Calu3 (cell line): ENCODE results near the gene METTL21C. TPM values are rescaled to one million over a fixed set of nuclear protein-coding genes. Genes with fewer than 3 reads are reported as not detected.

Experiments
- BruUV-seq: library from RNA; stranded (reverse); fragments of 400-500 nt; replicated peaks from 2 replicates; lab custom pipeline; 2021; lab: Mats Ljungman, UMichigan
- CTCF ChIA-PET: fragments of 300-600 bp; sonication (Branson Sonifier 250); formaldehyde crosslinking; loops from one replicate; lab custom pipeline; 2022; ENCODE audit warnings: antibody characterized with exemption; lab: Charles Lee
- DNase-seq: peaks from one replicate; pipeline ENCODE4 v3.0.0; 2022
- H3K27ac Mint-ChIP-seq: one replicate; pipeline ENCODE4 v1.8.0; 2022; ENCODE audit warnings: mixed read lengths; ENCODE audit not compliant: unreplicated experiment
- H3K27me3 Mint-ChIP-seq: one replicate; pipeline ENCODE4 v1.8.0; 2022; ENCODE audit warnings: mixed read lengths; ENCODE audit not compliant: unreplicated experiment
- H3K36me3 Mint-ChIP-seq: one replicate; pipeline ENCODE4 v1.8.0; 2022; ENCODE audit warnings: mild to moderate bottlenecking, moderate library complexity, mixed read lengths; ENCODE audit not compliant: insufficient read depth, unreplicated experiment
- H3K4me1 Mint-ChIP-seq: one replicate; pipeline ENCODE4 v1.8.0; 2022; ENCODE audit warnings: mild to moderate bottlenecking, low read depth, mixed read lengths; ENCODE audit not compliant: unreplicated experiment
- H3K4me3 Mint-ChIP-seq: one replicate; pipeline ENCODE4 v1.8.0; 2022; ENCODE audit warnings: mild to moderate bottlenecking, low read depth, moderate library complexity, mixed read lengths; ENCODE audit not compliant: unreplicated experiment
- H3K9me3 Mint-ChIP-seq: one replicate; pipeline ENCODE4 v1.8.0; 2022; ENCODE audit warnings: low read depth, mixed read lengths; ENCODE audit not compliant: unreplicated experiment
- intact Hi-C: fragments of 100-400 bp; cut with micrococcal nuclease; formaldehyde crosslinking; loops from one replicate; pipeline ENCODE4 v1.10.0; 2022; ENCODE audit not compliant: unreplicated experiment
- total RNA-seq: library from RNA; stranded (reverse); gene quantifications from 2 replicates; pipeline ENCODE4 v1.2.3, GENCODE V29; 2022
- TF ChIP-seq, protein P1 (sequence below): fragments of 200-600 bp; IDR thresholded peaks from one replicate; pipeline ENCODE4 v1.8.0; 2022; ENCODE audit warnings: antibody characterized with exemption; ENCODE audit not compliant: unreplicated experiment

Gene METTL21C
- total RNA-seq, 1 experiment from 2014 or later: not detected

DNA sequence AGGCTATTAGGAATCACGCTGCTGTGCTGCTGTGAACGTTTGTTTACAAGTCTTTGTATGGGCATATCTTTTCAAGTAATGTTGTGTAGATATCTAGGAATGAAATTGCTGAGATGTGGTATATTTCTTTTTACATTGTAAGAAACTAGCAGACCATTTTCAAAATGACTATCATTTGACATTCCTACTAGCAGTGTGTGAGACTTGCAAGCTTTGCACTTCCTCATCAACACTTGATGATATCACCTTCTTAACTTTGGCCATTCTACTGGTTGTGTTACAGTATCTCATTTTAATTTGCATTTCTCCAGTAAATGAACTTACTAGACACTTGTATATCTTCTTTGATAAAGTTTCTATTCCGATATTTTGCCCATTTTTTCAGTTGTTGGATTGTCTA is 12.1 kb downstream of the METTL21C start:
- Mint-ChIP-seq H3K9me3 (no peaks in the 10 kb centered on the region), H3K4me3 (no peak overlapping the region), H3K4me1 (no peaks in the 10 kb centered on the region), H3K27ac (no peak overlapping the region), H3K36me3 (peaks cover 3% of the 10 kb centered on the region), H3K27me3 (no peaks in the 10 kb centered on the region)
- BruUV-seq: no TSS peak
- TF ChIP-seq, protein P1, sequence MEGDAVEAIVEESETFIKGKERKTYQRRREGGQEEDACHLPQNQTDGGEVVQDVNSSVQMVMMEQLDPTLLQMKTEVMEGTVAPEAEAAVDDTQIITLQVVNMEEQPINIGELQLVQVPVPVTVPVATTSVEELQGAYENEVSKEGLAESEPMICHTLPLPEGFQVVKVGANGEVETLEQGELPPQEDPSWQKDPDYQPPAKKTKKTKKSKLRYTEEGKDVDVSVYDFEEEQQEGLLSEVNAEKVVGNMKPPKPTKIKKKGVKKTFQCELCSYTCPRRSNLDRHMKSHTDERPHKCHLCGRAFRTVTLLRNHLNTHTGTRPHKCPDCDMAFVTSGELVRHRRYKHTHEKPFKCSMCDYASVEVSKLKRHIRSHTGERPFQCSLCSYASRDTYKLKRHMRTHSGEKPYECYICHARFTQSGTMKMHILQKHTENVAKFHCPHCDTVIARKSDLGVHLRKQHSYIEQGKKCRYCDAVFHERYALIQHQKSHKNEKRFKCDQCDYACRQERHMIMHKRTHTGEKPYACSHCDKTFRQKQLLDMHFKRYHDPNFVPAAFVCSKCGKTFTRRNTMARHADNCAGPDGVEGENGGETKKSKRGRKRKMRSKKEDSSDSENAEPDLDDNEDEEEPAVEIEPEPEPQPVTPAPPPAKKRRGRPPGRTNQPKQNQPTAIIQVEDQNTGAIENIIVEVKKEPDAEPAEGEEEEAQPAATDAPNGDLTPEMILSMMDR: no peak
- DNase-seq: no peak
- CTCF ChIA-PET: interaction anchor here (0.6 kb wide), 1 partner anchor 145 kb away, joined by 3 read pairs; no protein-coding TSS in a partner anchor
- intact Hi-C loops: no loop called here

DNA sequence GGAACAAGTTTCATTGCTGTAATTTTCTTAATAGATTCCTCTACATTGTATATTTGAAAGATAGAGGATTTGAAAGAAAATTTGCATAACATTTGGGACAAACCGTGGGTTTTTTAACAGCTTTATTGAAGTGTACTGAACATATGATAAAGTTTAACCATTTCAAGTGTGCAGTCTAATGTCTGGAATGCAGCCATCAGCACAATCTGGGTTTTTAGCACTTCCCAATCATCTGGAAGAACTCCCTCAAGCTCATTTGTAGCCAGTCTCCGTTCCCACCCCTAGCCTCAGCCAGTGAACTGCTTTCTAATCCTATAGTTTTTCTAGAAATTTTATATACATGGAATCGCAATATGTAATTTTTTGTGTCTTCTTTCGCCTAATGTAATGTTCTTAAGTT is 12.6 kb downstream of the METTL21C start:
- no TSS peak for BruUV-seq
- CTCF ChIA-PET: interaction anchor here (0.6 kb wide), 1 partner anchor 145 kb away, joined by 3 read pairs; no protein-coding TSS in a partner anchor
- Mint-ChIP-seq H3K4me1 (no peaks in the 10 kb centered on the region), H3K9me3 (no peaks in the 10 kb centered on the region), H3K27me3 (no peaks in the 10 kb centered on the region), H3K36me3 (peaks cover 8% of the 10 kb centered on the region), H3K4me3 (no peak overlapping the region), H3K27ac (no peak overlapping the region)
- TF ChIP-seq, protein P1: no peak
- intact Hi-C loops: no loop called here
- DNase-seq: no peak

DNA sequence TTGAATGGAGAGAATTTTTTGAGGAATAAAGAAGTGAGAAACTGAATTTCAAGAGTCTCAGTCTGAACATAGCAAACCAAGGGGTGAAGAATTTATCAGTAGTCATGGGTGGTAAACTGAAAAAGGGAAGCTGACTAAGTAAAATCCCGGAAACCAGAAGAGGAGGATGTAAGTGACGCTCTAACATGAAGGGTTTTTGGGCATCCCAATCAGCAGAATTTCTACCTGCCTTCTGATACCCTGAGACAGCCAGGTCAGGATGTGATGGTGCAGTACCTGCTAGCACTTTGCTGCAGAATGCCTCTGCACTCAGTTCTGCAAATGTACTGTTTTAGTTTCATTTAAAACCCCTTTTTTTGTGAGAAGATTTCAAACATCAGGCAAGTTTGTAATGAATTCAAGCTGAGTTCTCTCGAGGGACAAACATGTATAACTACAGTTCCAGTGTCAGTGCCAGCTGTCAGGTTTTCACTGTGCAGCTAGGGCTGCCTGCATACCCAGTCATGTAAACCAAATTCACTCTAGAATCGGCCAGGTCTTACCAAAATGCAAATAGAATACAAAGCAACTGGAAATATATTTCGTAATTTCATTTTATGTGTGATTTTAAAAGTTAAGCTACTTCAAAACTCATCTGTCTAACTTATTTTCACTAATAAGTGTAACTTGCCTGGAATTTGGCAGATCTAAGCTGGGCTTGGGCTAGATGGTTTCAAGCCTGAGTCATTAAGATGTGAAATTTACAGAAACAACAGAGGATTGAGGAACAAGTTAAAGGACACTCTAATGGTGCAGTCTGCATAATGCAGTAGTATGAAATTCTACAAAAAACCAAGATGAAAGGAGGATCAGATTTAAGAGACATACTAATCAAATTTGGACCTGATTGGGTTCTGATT is 13.8 kb downstream of the METTL21C start:
- Mint-ChIP-seq H3K4me1 (no peaks in the 10 kb centered on the region), H3K4me3 (no peak overlapping the region), H3K9me3 (no peaks in the 10 kb centered on the region), H3K27ac (no peak overlapping the region), H3K36me3 (peaks cover 10% of the 10 kb centered on the region), H3K27me3 (no peaks in the 10 kb centered on the region)
- no TSS peak for BruUV-seq
- CTCF ChIA-PET: no interaction called here
- TF ChIP-seq, protein P1: no peak
- no peak for DNase-seq
- intact Hi-C loops: no loop called here

DNA sequence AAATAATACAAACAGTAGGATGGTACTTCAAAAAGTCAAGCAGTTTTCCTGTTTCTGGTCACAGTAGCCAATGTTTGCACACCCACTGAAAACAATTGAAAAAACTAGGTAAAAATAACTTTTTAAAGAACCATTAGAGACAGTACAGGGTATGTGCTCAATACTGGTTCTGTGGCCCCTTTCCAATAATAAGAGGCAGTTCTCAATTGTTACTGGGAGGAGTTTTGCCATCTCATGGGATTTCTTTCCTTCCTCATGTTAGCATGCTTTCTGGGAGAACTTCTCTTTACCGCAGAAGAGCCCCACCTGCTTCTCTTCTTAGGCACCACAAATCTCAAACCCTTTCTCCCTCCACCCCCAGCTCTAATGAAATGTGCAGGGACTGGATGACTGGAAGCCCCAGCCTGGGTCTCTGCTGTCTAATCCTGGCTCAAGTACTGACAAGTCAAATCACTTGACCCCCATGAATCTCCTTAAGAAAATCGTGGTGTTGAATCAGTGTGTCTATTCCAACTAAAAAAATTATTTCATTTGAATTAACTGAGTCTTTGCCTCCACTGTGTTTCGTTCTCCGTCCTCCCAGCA is 14.6 kb downstream of the METTL21C start:
- H3K27ac Mint-ChIP-seq: no peak overlapping the region
- peaks cover 10% of the 10 kb centered on the region for H3K36me3 Mint-ChIP-seq
- TF ChIP-seq, protein P1: no peak
- CTCF ChIA-PET: no interaction called here
- H3K4me3 Mint-ChIP-seq: no peak overlapping the region
- H3K9me3 Mint-ChIP-seq: no peaks in the 10 kb centered on the region
- intact Hi-C loops: no loop called here
- H3K4me1 Mint-ChIP-seq: no peaks in the 10 kb centered on the region
- no peak for DNase-seq
- H3K27me3 Mint-ChIP-seq: no peaks in the 10 kb centered on the region
- no TSS peak for BruUV-seq
